ENCODE measurements around the gene MCM8.

Gene MCM8

GRCh38 chr20:6046432-6046831 is 96.0 kb downstream of the MCM8 start:
- DNase-seq, result no peak

- no peak for DNase-seq
These were observed 97.9 kb downstream of the MCM8 start for GRCh38 chr20:6048391-6048790.
